ENCODE results near the gene LPCAT2.
A peak's percentile ranks its signal among the peaks of the same experiment; 100 is the strongest.

Gene LPCAT2

GRCh38 chr16:55508941-55509931, at the start of gene LPCAT2:
Gene LPCAT2 (plus strand): TSS chr16:55509072. CDS start chr16:55509182, 110 bp downstream.
- peak; percentile 68 for DNase-seq

- DNase-seq = no peak
Observed at GRCh38 chr16:55462241-55462640, 46.6 kb upstream of the LPCAT2 start.

- no peak for DNase-seq
Observed at GRCh38 chr16:55464375-55464774, 44.5 kb upstream of the LPCAT2 start.

DNA sequence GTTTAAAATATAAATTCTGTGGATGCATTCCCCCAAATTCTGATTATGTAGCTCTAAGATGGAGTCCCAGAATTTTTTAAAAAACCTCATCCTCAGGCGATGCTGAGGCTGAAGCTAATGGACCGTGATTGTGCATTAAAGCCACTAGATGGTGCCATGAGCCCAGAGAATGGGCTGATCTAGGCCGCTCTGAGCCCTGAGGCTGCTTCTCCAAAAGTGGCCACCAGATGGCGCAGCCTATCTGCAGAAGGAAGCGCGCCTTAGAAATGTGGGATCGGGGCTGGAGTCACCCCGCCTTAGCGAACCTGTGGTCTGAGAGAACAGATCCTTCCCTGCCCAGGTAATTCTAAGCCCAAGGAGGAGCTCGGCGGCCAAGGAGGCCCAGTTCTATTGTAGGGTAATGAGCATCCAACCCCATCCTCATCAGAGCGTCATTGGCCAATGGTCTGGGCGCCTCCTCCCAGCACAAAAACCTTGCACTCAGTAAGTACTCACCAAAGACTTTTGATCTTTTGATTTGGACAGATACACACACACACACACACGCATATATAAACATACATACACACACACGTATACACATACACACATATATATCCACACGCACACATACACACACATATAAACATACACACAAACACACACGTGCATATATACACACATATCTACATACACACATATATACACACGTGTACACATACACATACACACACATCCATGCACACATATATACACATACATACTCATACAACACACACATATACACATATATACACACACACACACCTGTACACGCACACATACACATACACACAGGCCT, 43.6 kb upstream of the LPCAT2 start:
- peak; percentile 85 for DNase-seq

DNA sequence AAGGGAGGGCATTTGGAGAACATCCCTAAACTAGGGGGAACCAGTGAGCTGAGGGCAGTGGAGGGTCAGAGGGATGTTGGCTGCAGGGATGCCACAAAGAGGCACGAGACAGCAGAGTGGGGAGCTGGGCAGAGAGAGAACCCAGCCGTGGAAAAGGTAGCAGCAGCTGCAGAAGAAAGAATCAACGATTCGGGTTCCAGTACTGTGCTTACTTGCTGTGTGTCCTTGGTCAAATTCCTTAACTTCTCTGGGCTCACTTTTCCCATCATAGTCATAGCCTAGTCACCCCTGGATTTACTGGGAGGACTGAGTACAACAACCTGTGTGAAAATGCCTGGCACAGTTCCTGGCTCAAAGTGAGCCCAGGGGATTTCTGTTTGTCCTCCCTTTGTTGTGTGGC, 42.7 kb upstream of the LPCAT2 start:
- DNase-seq = no peak

DNA sequence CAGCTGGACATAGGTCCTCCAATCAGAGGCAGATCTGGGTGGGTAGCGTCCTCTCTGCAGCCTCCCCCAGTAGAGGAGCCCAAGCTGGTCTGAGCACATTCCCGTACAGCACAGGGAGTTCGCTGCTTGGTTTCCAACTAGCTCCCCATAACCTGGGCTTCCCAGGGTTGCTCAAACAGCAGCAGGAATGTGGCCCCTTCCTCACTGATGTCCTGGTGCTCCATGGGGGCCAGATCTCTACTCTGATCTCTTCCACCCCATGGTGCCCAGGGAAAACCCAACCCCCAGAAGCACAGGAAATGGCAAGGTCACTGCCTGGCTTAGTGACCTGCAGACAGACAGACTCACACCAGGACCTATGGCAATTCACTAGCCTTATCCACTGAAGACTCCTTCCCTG, 41.0 kb upstream of the LPCAT2 start:
- no peak for DNase-seq

DNA sequence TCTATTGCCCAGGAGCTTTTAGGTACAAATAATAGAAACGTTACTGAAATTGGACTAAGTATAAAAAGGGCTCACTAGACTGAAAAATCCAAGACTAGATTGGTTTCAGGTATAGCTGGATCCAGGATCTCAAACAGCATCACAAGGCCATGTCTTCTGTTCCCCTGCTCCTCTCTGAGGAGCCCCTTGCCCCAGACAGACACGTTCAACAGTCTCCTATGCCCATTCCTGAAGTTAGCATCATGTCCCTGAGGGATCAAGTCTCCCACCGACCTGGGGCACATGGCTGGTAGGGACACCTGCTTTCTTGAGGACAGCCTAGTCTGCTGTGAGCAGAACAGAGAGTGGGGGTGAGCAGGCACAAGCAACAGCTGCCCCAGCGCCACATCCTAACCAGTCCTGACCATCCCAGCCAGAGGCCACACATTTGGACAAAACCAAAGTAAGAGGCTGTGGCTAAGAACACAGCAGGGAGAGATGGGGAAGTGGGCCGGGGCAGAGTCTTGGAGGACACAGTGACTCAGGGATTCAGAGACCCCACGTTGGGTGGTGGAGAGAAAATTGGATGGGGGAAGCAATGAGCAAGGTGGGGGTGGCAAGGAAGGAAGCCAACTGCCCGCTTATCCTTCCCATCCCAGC, 40.4 kb upstream of the LPCAT2 start:
- DNase-seq = no peak

- no peak for DNase-seq
Observed at GRCh38 chr16:55469821-55470532, 38.9 kb upstream of the LPCAT2 start.

DNA sequence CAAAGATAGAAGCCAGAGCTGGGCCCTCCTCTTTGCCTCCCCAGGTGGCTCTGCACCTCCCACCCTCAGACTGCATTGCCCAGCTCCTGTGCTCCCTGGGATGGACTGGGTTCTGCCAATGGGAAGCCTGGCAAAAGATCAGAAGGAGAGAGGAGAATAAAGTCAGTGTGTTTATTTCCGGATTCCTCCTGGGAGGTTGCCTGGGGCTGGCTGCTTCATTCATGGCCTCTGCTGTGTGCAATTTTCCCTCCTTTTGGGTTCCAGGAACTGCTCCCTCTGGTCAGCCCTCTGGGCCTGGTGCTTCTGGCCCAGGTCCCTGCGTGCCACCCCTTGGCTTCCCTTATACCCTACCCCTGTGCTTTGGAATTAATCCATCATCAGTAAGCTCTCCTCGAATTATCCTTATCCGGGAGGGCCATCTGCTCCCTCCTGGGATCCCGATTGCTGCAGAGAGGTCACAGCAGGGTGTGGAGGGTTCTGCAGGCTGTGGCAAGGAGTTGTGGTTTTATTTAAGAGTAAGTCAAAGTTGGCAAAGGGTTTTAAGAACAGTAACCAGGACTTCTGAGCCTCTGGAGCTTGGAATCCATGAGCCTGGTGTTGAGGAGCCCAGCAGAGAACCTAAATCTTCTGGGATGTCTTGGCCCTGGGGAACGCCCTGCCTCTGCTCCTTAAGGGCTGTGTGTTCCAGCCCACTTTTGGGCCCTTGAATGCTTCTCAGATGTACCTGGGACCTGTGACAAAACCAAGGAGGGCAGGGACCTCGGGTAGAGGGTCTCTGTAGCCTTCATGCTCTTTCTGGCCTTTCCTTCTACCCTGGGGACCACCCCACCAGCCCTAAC, 38.1 kb upstream of the LPCAT2 start:
- DNase-seq = no peak

DNA sequence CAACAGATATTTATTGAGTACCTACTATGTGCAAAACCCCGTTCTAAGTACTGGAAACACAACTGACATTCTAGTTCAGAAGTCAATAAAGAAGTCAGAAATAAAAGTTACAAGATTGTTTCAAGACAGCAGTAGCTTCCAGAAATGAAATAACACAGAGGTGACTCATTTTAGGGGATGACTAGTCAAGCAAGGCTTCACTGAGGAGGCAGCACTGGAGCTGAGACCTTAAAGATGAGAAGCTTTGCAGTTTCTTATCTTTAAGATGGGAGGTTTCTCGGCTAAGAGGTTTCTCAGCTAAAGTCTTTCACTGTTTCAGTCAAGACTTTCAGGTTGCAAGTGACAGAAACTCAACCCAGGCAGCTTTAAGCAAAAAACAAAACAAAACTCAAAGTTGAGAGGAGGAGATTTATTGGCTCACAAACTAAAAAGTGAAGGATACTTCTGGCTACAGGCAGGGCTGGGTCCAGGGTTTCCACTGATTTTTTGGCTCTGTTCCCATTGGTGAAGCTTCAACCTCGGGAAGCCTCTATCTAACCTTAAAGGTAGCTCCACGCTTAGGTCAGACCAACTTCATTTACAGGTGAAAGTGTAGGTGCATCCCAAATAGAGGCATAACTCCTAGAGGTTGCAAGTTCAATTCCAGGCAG, 37.3 kb upstream of the LPCAT2 start:
- DNase-seq = peak; percentile 89

DNA sequence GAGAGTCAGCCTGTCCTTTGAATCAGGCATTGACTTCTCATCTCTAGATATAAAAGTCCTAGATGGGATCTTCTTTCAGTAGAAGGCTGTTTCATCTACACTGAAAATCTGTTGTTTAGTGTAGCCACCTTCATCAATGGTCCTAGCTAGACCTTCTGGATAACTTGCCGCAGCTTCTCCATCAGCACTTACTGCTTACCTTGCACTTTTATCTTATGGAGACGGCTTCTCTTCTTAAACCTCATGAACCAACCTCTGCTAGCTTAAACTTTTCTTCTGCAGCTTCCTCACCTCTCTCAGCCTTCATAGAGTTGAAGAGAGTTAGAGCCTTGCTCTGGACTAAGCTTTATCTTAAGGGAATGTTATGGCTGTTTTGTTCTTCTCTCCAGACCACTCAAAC, 35.3 kb upstream of the LPCAT2 start:
- DNase-seq = no peak

DNA sequence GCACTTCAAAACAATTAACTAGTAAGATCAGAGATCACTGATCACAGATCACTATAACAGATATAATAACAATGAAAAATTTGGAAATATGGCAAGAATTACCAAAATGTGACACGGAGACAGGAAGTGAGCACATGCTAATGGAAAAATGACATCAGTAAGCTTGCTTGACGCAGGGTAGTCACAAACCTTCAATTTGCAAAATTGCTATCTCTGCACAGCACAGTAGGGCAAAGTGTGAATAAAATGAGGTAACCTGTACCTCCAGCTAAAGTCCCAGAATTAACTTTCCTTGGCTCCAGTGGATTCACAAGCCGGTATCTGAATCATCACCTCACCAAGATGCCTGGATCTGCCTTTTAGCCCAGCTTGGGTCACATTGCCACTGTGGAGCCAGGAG, 34.1 kb upstream of the LPCAT2 start:
- no peak for DNase-seq

DNA sequence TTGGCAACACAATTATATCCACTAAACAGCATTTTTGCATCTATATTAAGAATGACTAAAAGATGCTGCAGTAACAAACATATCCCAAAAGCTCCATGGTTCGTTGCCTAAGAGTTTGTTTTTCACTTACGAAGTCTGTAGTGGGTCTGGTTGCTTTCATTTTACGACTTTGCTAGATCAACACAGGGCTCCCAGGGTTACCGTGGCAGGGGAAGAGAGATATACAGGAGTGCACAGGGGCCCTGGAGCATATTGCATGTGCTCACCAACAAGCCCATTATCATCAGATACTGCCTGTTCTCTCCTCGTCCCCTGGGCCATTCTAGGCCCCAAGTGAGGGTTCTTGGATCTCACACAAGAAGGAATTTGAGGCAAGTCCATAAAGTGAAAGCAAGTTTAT, 33.0 kb upstream of the LPCAT2 start:
- DNase-seq = no peak

DNA sequence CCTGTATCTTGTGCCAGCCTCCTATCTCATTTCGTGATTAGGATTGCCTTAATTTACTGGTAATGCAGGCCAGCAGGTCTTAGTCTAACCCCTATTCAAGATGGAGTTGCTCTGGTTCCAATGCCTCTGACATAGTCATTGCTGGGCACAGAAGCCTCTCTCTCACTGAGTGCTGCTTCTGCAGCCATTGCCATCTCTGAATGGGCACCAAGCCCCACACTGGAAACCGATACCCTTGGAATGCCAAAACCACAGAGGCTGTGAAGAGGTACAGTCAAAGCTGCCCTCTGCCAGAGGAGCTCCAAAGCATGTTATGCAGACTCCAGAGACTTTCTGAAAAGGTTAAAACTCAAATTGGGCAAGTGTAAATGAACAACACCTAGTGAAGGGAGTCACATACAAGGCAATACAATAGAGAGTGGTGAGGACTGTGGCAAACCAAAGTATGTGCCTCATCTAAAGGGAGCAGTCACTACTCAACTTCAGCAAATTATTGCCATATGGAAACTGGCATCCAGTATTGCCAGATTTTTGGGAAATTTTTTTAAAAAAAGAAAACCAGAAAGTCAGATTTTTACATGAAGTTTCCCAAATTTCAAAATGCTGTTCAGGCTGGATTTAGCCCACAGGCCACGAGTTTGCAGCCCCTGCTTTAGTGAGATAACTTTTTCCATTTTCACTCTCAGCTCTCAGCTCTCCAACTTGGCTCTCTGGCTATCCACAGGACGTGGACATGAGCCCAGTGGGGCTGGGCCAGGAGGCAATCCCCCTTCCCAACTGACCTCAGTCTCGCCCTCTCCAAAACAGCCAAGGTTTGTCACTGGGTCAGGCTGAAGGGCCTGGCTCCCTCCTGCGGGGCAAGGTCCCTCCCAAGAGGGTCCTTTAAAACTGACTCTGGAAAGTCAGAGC, 32.0 kb upstream of the LPCAT2 start:
- no peak for DNase-seq

DNA sequence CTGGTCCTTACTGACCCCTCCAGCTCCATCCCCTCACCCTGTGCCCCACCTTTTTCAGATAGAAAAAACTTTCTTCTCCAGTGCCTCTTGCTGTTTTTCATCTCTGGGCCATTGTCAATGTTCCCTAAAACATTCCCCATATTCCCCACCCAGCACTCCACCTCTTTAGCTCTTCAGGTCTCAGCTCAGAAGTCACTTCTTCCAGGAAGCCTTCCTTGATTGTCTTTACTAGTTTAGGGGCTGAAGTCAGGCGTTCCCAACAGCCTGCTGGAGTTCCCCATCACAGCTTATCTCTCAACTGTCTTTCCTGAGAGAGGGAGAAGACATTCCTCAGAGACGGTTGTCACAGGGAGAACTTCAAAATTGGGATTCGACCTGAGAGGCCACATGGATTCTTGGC, 31.1 kb upstream of the LPCAT2 start:
- no peak for DNase-seq

- no peak for DNase-seq
Observed at GRCh38 chr16:55478827-55479429, 29.9 kb upstream of the LPCAT2 start, which contains the start of gene MMP2. Gene MMP2 (plus strand): TSS chr16:55479198. CDS start chr16:55479480, 282 bp downstream.

DNA sequence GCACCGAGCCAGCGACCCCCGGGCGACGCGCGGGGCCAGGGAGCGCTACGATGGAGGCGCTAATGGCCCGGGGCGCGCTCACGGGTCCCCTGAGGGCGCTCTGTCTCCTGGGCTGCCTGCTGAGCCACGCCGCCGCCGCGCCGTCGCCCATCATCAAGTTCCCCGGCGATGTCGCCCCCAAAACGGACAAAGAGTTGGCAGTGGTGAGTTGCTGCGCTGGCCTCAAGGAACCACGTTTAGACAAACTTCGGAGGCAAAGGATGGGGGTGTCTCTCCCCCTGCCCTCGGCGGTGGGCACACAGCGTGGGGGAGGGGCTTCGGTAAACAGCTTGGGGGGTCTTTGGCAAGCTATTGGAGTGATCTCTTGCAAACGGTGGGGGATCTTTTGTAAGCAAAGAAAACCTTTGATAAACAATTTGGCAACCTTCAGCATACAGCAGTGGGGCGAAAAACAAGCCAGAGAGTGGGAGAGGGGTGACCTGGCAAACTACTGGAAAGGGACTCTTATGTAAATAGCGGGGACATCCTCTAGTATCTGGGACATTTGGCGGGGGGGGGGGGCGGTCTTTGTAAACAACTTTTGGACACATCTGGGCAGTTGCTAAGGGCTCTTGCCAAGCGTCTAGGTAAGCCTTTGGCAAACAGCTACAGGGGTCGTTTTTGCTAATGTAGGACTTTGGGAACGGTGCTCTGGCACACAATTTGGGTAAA, 29.3 kb upstream of the LPCAT2 start:
- no peak for DNase-seq

DNA sequence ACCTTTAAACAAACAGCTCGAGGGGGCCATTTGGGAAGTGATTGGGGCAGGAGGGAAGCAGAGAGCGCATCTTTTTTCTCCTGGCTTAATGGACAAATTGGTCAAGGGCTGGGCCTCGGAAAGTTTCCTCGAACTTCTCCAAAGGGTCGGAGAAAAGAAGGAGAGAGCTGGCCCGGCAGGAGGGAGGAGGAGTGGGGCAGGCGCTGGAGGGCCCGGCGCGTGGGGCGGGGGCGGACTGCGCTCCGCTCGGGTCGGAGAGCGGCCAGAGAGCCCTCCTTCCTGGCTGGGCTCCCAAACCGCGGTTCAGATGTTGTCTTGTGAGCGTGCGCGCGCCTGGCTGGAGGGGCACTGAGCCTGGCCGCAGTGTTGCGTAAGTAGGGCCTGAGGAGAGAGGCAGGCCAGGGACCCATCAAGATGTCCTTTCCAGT, 28.6 kb upstream of the LPCAT2 start:
- no peak for DNase-seq

DNA sequence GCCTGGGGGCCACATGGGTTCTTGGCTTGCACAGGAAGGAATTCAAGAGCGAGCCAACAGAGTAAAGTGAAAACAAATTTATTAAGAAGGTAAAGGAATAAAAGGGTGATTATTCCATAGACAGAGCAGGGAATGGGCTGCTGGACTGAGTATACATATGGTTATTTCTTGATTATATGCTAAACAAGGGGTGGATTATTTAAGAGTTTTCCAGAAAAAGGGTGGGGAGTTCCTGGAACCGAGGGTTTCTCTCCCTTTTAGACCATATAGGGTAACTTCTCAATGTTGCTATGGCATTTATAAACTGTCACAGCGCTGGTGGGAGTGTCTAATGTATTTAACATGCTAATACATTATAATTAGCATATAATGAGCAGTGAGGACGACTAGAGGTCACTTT, 27.8 kb upstream of the LPCAT2 start:
- no peak for DNase-seq
